ENCODE data around the gene DGKD. TPM values are rescaled to one million over a fixed set of nuclear protein-coding genes. Genes with fewer than 3 reads are reported as not detected.

The DGKD gene
- polyA plus RNA-seq, 3 donors: 14.5 to 67.5 (median 16.6) TPM

DNA sequence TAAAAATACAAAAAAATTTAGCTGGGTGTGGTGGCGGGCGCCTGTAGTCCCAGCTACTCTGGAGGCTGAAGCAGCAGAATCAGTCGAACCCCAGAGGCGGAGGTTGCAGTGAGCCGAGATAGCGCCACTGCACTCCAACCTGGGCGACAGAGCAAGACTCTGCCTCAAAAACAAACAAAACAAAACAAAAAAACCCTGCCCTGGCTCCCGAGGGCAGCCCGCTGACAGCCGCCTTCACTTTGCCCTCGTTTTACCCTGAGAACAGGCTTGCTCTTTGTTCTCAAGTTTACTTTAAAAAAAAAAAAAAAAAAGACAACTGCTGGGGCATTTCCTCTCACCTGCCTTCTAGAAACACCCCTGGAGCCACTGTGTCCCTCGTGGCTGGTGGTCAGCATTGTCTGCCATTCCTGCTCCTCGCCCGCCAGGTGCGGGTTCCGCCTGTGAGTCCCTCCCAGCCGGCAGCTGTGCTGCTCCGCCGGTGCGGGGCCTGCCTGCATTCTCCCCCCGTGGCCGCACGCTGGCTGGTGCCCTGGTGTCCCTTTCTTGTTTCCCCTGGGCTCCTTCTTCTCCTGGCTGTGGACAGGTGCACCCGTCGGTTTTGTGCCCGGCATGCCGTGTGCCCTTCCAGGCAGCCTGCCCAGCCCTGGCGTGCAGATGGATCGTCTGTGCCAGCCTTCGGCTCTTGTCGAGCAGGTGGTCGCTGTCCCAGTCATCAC lies 106.6 kb downstream of the DGKD start:
- Histone ChIP-seq H3K27me3 (ENCODE audit: control insufficient read depth in 2 of 2, insufficient read depth in 2 of 2, low read length in 2 of 2) (no peaks in the 10 kb centered on the region), H3K4me2 (replicated peaks; ENCODE audit: extremely low read depth, low read length, poor library complexity, severe bottlenecking) (no peak overlapping the region), H3K27ac (ENCODE audit: low read depth in 1 of 2, low read length in 2 of 2) (no peak overlapping the region), H3K36me3 (replicated peaks in 1 of 2; ENCODE audit: control insufficient read depth in 1 of 2, insufficient read depth in 2 of 2, low read length in 2 of 2) (peaks cover 96 to 99% of the 10 kb centered on the region in 2 donors), H3K9ac (ENCODE audit: insufficient read depth, low read length, poor library complexity, severe bottlenecking) (no peak overlapping the region), H2AFZ (ENCODE audit: insufficient read depth, low read depth, low read length, poor library complexity, severe bottlenecking) (no peak overlapping the region), H3K4me1 (ENCODE audit: control insufficient read depth in 1 of 2, insufficient read depth in 2 of 2, low read length in 2 of 2) (no peaks in the 10 kb centered on the region), H3K79me2 (ENCODE audit: insufficient read depth, low read length) (no peaks in the 10 kb centered on the region), H3K4me3 (replicated peaks in 1 of 3; ENCODE audit: low read depth in 2 of 3, low read length in 3 of 3) (no peak overlapping the region), H3K9me3 (replicated peaks in 1 of 2; ENCODE audit: control insufficient read depth in 1 of 2, insufficient read depth in 1 of 2, low read length in 2 of 2) (no peaks in the 10 kb centered on the region), H4K20me1 (ENCODE audit: insufficient read depth, low read length) (peaks cover 13% of the 10 kb centered on the region)
- Mint-ChIP-seq H3K36me3 (peaks cover 88 to 94% of the 10 kb centered on the region in 2 donors), H3K27me3 (ENCODE audit: low read depth in 3 of 3) (peaks cover 0 to 2% (median 0%) of the 10 kb centered on the region in 3 donors), H3K9me3 (no peaks in the 10 kb centered on the region), H3K27ac (no peak overlapping the region), H3K4me3 (no peak overlapping the region), H3K4me1 (no peaks in the 10 kb centered on the region)
- intact Hi-C loops (cut with micrococcal nuclease): no loop called here
- no peak for DNase-seq
- 97% methylated on average over 26 of the region's 32 CpGs for WGBS (ENCODE audit: insufficient coverage)
- TF ChIP-seq, protein P1, sequence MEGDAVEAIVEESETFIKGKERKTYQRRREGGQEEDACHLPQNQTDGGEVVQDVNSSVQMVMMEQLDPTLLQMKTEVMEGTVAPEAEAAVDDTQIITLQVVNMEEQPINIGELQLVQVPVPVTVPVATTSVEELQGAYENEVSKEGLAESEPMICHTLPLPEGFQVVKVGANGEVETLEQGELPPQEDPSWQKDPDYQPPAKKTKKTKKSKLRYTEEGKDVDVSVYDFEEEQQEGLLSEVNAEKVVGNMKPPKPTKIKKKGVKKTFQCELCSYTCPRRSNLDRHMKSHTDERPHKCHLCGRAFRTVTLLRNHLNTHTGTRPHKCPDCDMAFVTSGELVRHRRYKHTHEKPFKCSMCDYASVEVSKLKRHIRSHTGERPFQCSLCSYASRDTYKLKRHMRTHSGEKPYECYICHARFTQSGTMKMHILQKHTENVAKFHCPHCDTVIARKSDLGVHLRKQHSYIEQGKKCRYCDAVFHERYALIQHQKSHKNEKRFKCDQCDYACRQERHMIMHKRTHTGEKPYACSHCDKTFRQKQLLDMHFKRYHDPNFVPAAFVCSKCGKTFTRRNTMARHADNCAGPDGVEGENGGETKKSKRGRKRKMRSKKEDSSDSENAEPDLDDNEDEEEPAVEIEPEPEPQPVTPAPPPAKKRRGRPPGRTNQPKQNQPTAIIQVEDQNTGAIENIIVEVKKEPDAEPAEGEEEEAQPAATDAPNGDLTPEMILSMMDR (IDR thresholded peaks at IDR 0.05): no peak

- H3K36me3 Mint-ChIP-seq: peaks cover 88 to 94% of the 10 kb centered on the region in 2 donors
- TF ChIP-seq, protein P1 (IDR thresholded peaks at IDR 0.05): no peak
- H3K79me2 ChIP-seq (ENCODE audit: insufficient read depth, low read length): no peaks in the 10 kb centered on the region
- H3K36me3 ChIP-seq (replicated peaks in 1 of 2; ENCODE audit: control insufficient read depth in 1 of 2, insufficient read depth in 2 of 2, low read length in 2 of 2): peaks cover 95 to 99% of the 10 kb centered on the region in 2 donors
- intact Hi-C loops (cut with micrococcal nuclease): no loop called here
- no peak overlapping the region for H3K4me3 Mint-ChIP-seq
- WGBS (ENCODE audit: insufficient coverage): 100% methylated on average over 8 of the region's 8 CpGs
- H3K9me3 Mint-ChIP-seq: no peaks in the 10 kb centered on the region
- H3K4me1 ChIP-seq (ENCODE audit: control insufficient read depth in 1 of 2, insufficient read depth in 2 of 2, low read length in 2 of 2): no peaks in the 10 kb centered on the region
- H3K27ac Mint-ChIP-seq: peak overlapping the region in 1 of 7 donors; percentile 18
- no peaks in the 10 kb centered on the region for H3K9me3 ChIP-seq (replicated peaks in 1 of 2; ENCODE audit: control insufficient read depth in 1 of 2, insufficient read depth in 1 of 2, low read length in 2 of 2)
- H3K9ac ChIP-seq (ENCODE audit: insufficient read depth, low read length, poor library complexity, severe bottlenecking): no peak overlapping the region
- H3K4me2 ChIP-seq (replicated peaks; ENCODE audit: extremely low read depth, low read length, poor library complexity, severe bottlenecking): no peak overlapping the region
- H2AFZ ChIP-seq (ENCODE audit: insufficient read depth, low read depth, low read length, poor library complexity, severe bottlenecking): no peak overlapping the region
- no peak overlapping the region for H3K4me3 ChIP-seq (replicated peaks in 1 of 3; ENCODE audit: low read depth in 2 of 3, low read length in 3 of 3)
- H3K27me3 ChIP-seq (ENCODE audit: control insufficient read depth in 2 of 2, insufficient read depth in 2 of 2, low read length in 2 of 2): no peaks in the 10 kb centered on the region
- H3K27me3 Mint-ChIP-seq (ENCODE audit: low read depth in 3 of 3): peaks cover 0 to 4% (median 0%) of the 10 kb centered on the region in 3 donors
- DNase-seq: no peak
- H4K20me1 ChIP-seq (ENCODE audit: insufficient read depth, low read length): peaks cover 13% of the 10 kb centered on the region
- no peaks in the 10 kb centered on the region for H3K4me1 Mint-ChIP-seq
- no peak overlapping the region for H3K27ac ChIP-seq (ENCODE audit: low read depth in 1 of 2, low read length in 2 of 2)
Observed at GRCh38 chr2:233461481-233461891, 107.2 kb downstream of the DGKD start.
